K562 (cell line): ENCODE measurements around the gene ARHGEF10L. TPM values are rescaled to one million over a fixed set of nuclear protein-coding genes. Genes with fewer than 3 reads are reported as not detected.

Source experiments
- CBFA2T2 ChIP-seq: fragments of 450-650 bp; conservative IDR thresholded peaks from 2 replicates; pipeline ENCODE4 v1.6.1; 2017; ENCODE audit warnings: mild to moderate bottlenecking
- CREM ChIP-seq: IDR thresholded peaks from 2 replicates; pipeline ENCODE4 v1.6.1; 2014; ENCODE audit warnings: antibody characterized with exemption, low read depth
- HDAC6 ChIP-seq: IDR thresholded peaks from 2 replicates; pipeline ENCODE4 v1.6.1; 2012; ENCODE audit warnings: low read depth, mild to moderate bottlenecking, control low read depth, inconsistent platforms, low read length, moderate library complexity
- NFE2L1 ChIP-seq: fragments of 450-650 bp; IDR thresholded peaks from 2 replicates; pipeline ENCODE4 v1.6.1; 2016; ENCODE audit warnings: missing genetic modification characterization, low read depth, mild to moderate bottlenecking, missing compliant biosample characterization, moderate library complexity, borderline replicate concordance
- NR1H2 ChIP-seq: sonication (generic); formaldehyde crosslinking; IDR thresholded peaks from 2 replicates; pipeline ENCODE4 v1.4.0; 2020; ENCODE audit warnings: mild to moderate bottlenecking, missing genetic modification reagents
- PBX2 ChIP-seq, 2 experiments: IDR thresholded peaks in 1 of 2; conservative IDR thresholded peaks in 1 of 2; 2 replicates each; pipeline ENCODE4 v1.6.1; 2016; ENCODE audit warnings: low read depth in 2 of 2, mild to moderate bottlenecking in 1 of 2, missing compliant biosample characterization in 1 of 2, missing genetic modification characterization in 1 of 2, moderate library complexity in 1 of 2
- SMAD3 ChIP-seq: fragments of 450-650 bp; formaldehyde crosslinking; conservative IDR thresholded peaks from 2 replicates; pipeline ENCODE4 v1.4.0; 2020; ENCODE audit warnings: mild to moderate bottlenecking
- STAG1 ChIP-seq: sonication (generic); formaldehyde crosslinking; IDR thresholded peaks from 2 replicates; pipeline ENCODE4 v1.5.0; 2020; ENCODE audit warnings: missing genetic modification reagents, borderline replicate concordance
- XRCC4 ChIP-seq: IDR thresholded peaks from one replicate; pipeline ENCODE4 v1.6.1; 2011; ENCODE audit not compliant: insufficient read depth, insufficient read length; ENCODE audit errors: extremely low read depth
- ZBED1 ChIP-seq: IDR thresholded peaks from 2 replicates; pipeline ENCODE4 v1.6.1; 2014
- ZEB2 ChIP-seq: fragments of 450-650 bp; IDR thresholded peaks from 2 replicates; pipeline ENCODE4 v1.6.1; 2016
- ZFP36 ChIP-seq: fragments of 150-350 bp; IDR thresholded peaks from 2 replicates; pipeline ENCODE4 v1.6.1; 2018; ENCODE audit warnings: low read length, low read depth; ENCODE audit not compliant: partially characterized antibody
- ZNF24 ChIP-seq: fragments of 450-650 bp; IDR thresholded peaks from 2 replicates; pipeline ENCODE4 v1.6.1; 2016
- ZNF316 ChIP-seq: fragments of 450-650 bp; IDR thresholded peaks from 2 replicates; pipeline ENCODE4 v1.6.1; 2016
- ZNF318 ChIP-seq, 2 experiments: fragments of 450-650 bp; IDR thresholded peaks; 2 replicates each; pipeline ENCODE4 v1.6.1; 2016; ENCODE audit warnings: mild to moderate bottlenecking in 2 of 2, borderline replicate concordance in 1 of 2, low read depth in 1 of 2, moderate library complexity in 1 of 2
- ZNF395 ChIP-seq: fragments of 200-800 bp; sonication (Bioruptor generic); IDR thresholded peaks from 2 replicates; pipeline ENCODE4 v1.6.1; 2017; ENCODE audit warnings: missing genetic modification characterization, missing compliant biosample characterization
- polyA plus RNA-seq, 8 experiments: library from polyadenylated mRNA; depleted of rRNA in 4 of 8; stranded (reverse) in 5 of 8; unstranded in 3 of 8; fragments of >200 nt; fragmentation: Nextera tagmentation in 2 of 8; fragmentation: Illumina TruSeq in 1 of 8; extraction: Ambion mirVana in 2 of 8; extraction: Trizol in 1 of 8; gene quantifications; 2 replicates each; pipeline versions ENCODE4 v1.2.1 to v1.2.3, GENCODE V29; 2011 to 2014; ENCODE audit warnings: inconsistent platforms in 1 of 8, missing spikeins in 1 of 8
- total RNA-seq, 7 experiments: library from RNA; depleted of rRNA in 6 of 7; stranded (reverse); fragments of >200 nt in 6 of 7; fragmentation: Illumina TruSeq in 2 of 7; extraction: Trizol in 2 of 7; gene quantifications; 2 replicates each; pipeline versions ENCODE4 v1.2.1 to v1.2.3, GENCODE V29; 2011 to 2021; ENCODE audit warnings: low replicate concordance in 1 of 7

Gene ARHGEF10L
- total and polyA plus RNA-seq, 9 of the 15 experiments (the other 6 are each of a cell fraction or from before 2014, with no cell fraction given), result 0.09 to 0.13 TPM; not detected in 7

DNA sequence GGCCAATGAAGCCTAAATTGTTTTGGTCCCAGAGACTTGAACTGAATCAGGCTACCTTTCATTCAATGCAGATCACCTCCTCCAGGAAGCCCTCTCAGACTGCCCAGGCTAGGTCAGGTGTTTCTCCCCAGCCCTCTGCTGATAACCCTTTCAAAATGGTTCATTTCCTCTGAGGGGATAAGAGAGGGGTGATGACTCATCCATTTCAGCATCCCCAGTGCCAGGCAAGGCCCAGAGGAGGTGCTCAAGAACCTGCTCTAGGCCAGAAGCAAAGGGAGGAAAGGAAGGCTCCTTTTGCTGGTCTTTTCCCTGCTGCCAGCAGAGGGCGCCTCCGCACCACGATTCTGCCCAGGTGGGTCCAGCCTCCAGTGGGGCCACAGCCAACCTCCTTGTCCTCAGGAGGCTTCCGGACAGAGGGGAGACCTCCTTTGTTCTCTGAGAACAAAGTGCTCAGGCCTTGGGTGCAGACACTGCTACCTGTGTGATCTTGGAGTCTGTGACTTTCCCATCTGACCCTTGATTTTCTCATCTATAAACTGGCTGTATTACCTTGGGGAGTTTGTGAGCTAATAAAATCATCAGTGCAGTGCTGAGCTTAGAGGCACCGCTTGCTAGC, 45.3 kb upstream of the ARHGEF10L start (continued):
- TF ChIP-seq CBFA2T2 (0 out of 2 replicates have a peak, but pooled peaks have one; percentile 5), ZNF316 (peak; percentile 95), SMAD3 (CRISPR knock-in tag) (no peak), ZFP36 (peak; percentile 100), NFE2L1 (tag) (peak; percentile 11; the same call in 1 of the 2 replicates), ZBED1 (no peak), ZEB2 (peak; percentile 81), XRCC4 (no peak), ZNF395 (CRISPR knock-in tag) (no peak), ZNF24 (peak; percentile 67), PBX2 (CRISPR knock-in tag; IDR thresholded peaks at IDR 0.05; ENCODE audit: low read depth) (no peak), PBX2 (tag; conservative IDR thresholded peaks at IDR 0.05; ENCODE audit: low read depth) (no peak), HDAC6 (no peak), CREM (0 out of 2 replicates have a peak, but pooled peaks have one; percentile 20), NR1H2 (CRISPR knock-in tag) (0 out of 2 replicates have a peak, but pooled peaks have one; percentile 40), ZNF318 (IDR thresholded peaks at IDR 0.05; ENCODE audit: borderline replicate concordance in 1 of 2, low read depth in 1 of 2) (no peak), STAG1 (CRISPR knock-in tag) (peak; percentile 46; the same call in 1 of the 2 replicates)
